HG03025 (cell line): Measurements from ENCODE around the gene SMPD3.

Source experiments
- ATAC-seq: cut with Tn5 transposase; IDR thresholded peaks from one replicate; pipeline ENCODE4 v1.9.1; 2021; ENCODE audit warnings: mild to moderate bottlenecking, moderate library complexity; ENCODE audit not compliant: unreplicated experiment, low FRiP score

The SMPD3 gene

GRCh38 chr16:68385371-68385770 is 62.9 kb downstream of the SMPD3 start:
- ATAC-seq = no peak

GRCh38 chr16:68384288-68385161 is 63.8 kb downstream of the SMPD3 start:
- ATAC-seq = no peak

GRCh38 chr16:68383858-68384257 is 64.5 kb downstream of the SMPD3 start:
- no peak for ATAC-seq

DNA sequence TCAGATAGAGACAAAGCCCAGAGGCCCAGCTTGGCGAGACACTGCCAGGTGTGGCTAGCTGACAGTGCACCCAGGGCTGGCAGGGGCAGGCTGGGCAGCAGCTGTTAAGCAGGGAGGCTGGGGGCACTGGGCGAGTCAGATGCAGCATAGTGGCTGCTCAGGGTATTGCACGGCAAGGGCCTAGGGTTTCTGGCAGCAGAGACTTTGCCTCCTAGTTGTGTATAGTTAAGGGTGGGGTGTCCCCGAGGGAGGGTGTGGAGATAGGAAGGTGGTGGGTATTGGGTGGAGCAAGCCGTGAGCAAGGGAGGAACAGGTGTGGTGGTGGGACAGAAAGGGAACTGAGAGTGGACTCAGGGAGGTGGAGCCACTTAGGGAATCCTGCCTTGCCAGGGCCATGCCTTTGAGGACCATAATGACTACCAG is 66.0 kb downstream of the SMPD3 start:
- ATAC-seq = no peak

GRCh38 chr16:68381363-68381724 is 67.0 kb downstream of the SMPD3 start:
- ATAC-seq = no peak

DNA sequence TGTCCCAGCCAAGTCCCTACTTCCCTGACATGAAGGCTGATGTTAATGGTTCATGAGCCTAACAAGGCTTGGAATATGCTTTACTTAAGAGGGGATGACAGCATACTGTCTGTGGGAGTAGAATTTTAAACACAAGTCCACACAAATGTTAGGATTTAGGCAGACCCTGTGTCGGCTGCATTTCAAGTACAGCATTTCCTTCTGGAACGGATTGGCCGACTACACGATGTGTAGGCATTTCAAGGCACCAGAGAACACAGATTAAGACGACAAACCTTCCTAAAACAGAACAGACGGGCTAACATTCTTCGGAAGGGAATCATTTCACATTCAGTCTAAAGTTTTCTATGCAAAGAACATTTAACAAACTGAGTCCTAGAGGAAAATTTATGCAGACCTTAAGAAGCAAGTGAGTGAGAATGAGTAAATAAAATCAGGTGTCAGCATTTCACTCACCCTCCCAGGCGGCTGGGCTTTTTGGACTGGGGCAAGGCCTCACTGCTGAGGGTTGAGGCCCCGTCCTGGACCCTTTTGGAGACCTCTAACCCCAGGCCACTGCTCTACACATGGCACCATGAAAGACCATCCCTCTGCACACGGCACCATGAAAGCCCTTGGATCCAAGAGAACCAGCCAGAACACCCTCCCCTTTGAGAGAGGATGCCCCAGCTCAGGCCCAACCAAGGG is 67.5 kb downstream of the SMPD3 start:
- ATAC-seq = no peak

DNA sequence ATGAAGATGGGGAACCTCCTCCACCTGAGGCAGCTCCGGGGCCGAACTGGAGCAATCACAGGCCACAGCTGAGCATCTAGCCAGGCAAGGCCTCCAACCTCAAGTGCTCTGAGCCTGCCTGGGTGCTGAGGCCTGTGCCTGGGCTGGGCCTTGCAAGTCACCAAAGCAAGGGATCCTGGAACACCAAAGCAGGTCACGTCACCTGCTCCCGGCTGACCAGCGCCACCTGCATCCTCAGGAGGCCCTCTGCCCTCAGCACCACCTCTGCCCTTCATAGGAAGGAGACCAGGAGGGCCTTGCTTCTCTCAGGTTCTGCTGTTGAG is 68.0 kb downstream of the SMPD3 start:
- no peak for ATAC-seq

- ATAC-seq = no peak
These were observed 68.6 kb downstream of the SMPD3 start for GRCh38 chr16:68379472-68380347.

DNA sequence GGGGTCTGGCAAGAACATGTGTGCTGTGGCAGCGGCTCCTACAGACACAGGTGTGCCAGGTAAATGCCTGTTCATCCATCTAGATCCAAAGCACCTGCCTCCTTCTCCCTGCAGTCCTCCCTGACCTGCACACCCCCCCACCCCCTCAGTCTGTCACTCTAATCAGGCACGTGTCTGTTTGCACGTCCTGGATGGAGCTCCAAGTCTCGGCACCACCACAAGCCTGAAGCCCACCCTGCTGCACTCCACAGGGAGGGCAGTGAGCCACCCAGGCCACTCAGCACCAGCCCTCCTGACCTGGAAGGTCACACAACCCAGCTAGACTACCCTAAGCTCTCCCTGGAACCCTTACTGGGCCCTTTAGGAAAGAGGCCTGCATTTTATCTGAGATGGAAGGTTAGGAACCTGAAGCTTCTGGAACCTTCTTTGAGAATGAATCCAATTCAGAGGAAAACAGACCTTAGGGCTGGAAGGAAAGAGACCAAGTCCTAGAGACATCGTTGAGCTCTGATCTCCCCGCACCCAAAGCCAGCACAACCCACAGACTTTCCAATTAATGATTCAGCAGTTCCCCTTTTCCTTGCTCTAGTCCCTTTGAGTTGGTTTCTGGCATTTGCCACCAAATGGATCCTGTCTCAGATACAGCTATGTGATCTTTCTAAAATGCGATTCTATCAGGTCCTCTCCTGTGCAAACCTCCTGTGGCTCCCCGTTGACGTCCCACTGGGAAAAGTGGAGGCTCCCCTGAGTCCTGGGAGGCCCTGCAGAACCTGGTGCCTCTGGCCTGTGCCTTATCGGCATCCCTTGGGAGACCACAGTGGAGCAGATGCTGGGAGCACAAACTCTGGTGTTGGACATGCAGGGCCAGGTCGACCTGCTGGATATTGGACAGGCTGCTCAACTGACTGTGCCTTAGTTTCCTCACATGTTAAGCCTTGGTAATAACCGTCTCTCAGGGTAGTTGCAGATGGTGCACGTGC is 69.6 kb downstream of the SMPD3 start:
- no peak for ATAC-seq

DNA sequence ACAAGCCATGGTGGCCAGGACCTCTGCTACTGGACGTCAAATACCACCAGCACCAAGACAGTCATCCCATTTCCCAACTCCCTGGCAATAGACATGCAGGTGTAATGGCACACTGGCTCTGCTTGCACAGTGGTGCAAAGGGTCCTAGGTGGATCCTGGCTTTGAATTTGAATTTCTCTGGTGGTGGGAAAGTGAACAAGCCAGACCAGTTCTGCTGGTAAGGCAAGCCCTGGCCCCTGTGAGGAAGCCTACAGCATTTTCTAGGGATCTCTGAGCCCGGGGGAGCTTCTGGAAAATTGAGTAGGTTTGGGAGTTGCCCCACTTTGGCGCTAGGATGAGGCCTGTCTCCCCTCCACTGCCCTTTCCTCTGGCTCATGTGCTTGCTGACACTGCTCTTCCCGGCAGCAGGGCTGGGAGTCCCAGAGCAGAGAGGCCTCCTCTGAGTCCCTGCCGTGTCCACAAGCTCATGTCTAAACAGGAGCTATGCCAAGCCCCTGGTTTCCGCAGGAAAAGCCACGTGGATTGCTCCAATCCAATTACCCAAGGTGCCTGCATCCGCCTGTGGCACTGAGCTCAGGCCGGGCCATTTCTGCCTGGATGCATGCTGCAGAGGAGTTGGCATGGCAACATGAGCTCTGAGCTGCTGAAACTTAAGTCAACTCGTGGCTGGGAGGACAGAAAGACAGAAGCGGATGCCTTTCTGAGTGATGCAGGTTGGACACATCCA is 70.5 kb downstream of the SMPD3 start:
- ATAC-seq = no peak

GRCh38 chr16:68377221-68377620 is 71.1 kb downstream of the SMPD3 start:
- ATAC-seq = no peak

- ATAC-seq = no peak
These were observed 71.7 kb downstream of the SMPD3 start for GRCh38 chr16:68376590-68376989.

GRCh38 chr16:68375801-68376536 is 72.3 kb downstream of the SMPD3 start:
- no peak for ATAC-seq

- ATAC-seq = no peak
These were observed 73.2 kb downstream of the SMPD3 start for GRCh38 chr16:68374961-68375660.

DNA sequence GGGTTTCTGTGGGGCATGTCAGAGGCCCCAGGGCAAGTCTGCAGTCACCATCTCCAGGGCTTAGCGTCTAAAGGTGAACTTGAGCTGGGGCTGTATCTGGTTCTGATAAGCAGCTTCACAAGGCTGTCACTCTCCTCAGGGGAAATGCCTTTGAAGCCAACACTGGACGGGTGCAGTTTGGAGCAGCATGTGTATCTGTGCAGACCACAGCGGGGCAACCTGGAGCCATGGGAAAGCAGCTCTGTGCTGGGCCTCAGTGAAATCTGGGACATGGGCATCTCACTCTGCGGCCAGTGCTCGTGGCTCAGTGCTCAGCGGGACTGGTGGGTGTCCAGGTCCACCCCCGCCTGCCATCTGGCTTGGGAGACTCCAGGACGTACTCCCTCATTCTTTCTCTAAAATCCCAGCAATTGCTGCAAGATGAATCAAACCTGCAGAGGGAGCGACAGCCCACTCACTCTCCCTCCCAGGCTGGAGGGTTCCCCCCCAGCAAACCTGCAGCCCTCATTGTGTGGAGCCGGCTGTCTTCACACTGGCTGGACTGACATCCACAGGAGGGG is 74.0 kb downstream of the SMPD3 start:
- ATAC-seq = no peak

GRCh38 chr16:68373528-68374245 is 74.6 kb downstream of the SMPD3 start:
- ATAC-seq = no peak

DNA sequence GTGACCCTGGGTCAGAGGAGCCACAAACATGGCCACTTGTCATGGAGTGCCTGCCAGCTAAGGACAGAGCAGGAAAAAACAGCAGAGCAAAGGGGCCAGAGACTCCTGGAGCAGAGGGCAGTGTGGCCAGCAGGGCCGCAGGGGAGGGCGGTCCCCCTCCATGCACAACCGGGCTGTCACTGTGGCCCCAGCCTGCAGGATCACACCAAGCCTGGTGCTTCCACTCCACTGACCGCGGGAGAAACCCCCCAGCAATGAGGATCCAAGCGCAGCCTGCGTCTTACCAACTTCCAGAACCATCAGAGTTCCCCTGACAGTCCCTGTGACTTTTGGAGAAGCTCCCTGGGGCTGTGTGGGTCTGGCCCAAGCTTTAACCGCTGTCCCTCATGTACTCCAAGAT is 75.5 kb downstream of the SMPD3 start:
- ATAC-seq = no peak
